DOHH2 (cell line): ENCODE results near the gene RAB43.
"Not testable (repeated sequence)": the region's sequence is repeated elsewhere in the genome, so short reads cannot be mapped to it uniquely, and the experiment has no call there.

ENCODE experiments used
- H3F3A ChIP-seq: fragments of 200-600 bp; sonication (generic), shearing (Covaris generic); 2 replicates; pipeline ENCODE4 v1.6.0; 2016; ENCODE audit warnings: antibody characterized with exemption, mild to moderate bottlenecking; ENCODE audit not compliant: control insufficient read depth, insufficient read depth
- H3K27ac ChIP-seq: fragments of 200-600 bp; sonication (generic); 2 replicates; pipeline ENCODE4 v1.5.1; 2014; ENCODE audit warnings: low read depth, mild to moderate bottlenecking, low read length, moderate library complexity
- H3K27me3 ChIP-seq: fragments of 200-600 bp; sonication (generic); 2 replicates; pipeline ENCODE4 v1.6.1; 2014; ENCODE audit warnings: mild to moderate bottlenecking, low read length, mixed read lengths; ENCODE audit not compliant: control insufficient read depth
- H3K36me3 ChIP-seq: fragments of 200-600 bp; sonication (generic); 2 replicates; pipeline ENCODE4 v1.6.1; 2014; ENCODE audit warnings: mild to moderate bottlenecking, low read length, moderate library complexity, mixed read lengths; ENCODE audit not compliant: control insufficient read depth
- H3K4me1 ChIP-seq: fragments of 200-600 bp; sonication (generic); 2 replicates; pipeline ENCODE4 v1.6.1; 2014; ENCODE audit warnings: mild to moderate bottlenecking, low read length, mixed read lengths; ENCODE audit not compliant: control insufficient read depth
- H3K4me2 ChIP-seq: fragments of 200-600 bp; sonication (generic); 2 replicates; pipeline ENCODE4 v1.6.0; 2014; ENCODE audit warnings: mild to moderate bottlenecking, low read length, moderate library complexity
- H3K4me3 ChIP-seq: fragments of 200-600 bp; sonication (generic); 2 replicates; pipeline ENCODE4 v1.5.1; 2014; ENCODE audit warnings: mild to moderate bottlenecking, low read length, mixed read lengths
- H3K79me2 ChIP-seq: fragments of 200-600 bp; sonication (generic); 2 replicates; pipeline ENCODE4 v1.6.1; 2014; ENCODE audit warnings: mild to moderate bottlenecking, low read length, mixed read lengths; ENCODE audit not compliant: control insufficient read depth
- H3K9me2 ChIP-seq: fragments of 200-600 bp; sonication (generic); replicated peaks from 2 replicates; pipeline ENCODE4 v1.6.1; 2014; ENCODE audit warnings: mild to moderate bottlenecking, low read length, mixed read lengths; ENCODE audit not compliant: control insufficient read depth
- H3K9me3 ChIP-seq: fragments of 200-600 bp; sonication (generic); 2 replicates; pipeline ENCODE4 v1.6.1; 2014; ENCODE audit warnings: antibody characterized with exemption, low read length, mixed read lengths; ENCODE audit not compliant: control insufficient read depth, insufficient read depth
- H4K20me1 ChIP-seq: fragments of 200-600 bp; sonication (generic); 2 replicates; pipeline ENCODE4 v1.6.0; 2014; ENCODE audit warnings: low read depth, mild to moderate bottlenecking, antibody characterized with exemption, low read length, moderate library complexity; ENCODE audit not compliant: control insufficient read depth, insufficient read depth
- CTCF ChIP-seq: fragments of 200-600 bp; sonication (generic); IDR thresholded peaks from one replicate; pipeline ENCODE4 v1.5.1; 2014; ENCODE audit warnings: antibody characterized with exemption, mild to moderate bottlenecking, low read depth, low read length; ENCODE audit not compliant: poor library complexity, severe bottlenecking
- EZH2phosphoT487 ChIP-seq: fragments of 200-600 bp; sonication (generic); IDR thresholded peaks from 2 replicates; pipeline ENCODE4 v1.6.1; 2017; ENCODE audit warnings: borderline replicate concordance, mild to moderate bottlenecking, antibody characterized with exemption, low read length, moderate library complexity, mixed read lengths

RAB43 gene

DNA sequence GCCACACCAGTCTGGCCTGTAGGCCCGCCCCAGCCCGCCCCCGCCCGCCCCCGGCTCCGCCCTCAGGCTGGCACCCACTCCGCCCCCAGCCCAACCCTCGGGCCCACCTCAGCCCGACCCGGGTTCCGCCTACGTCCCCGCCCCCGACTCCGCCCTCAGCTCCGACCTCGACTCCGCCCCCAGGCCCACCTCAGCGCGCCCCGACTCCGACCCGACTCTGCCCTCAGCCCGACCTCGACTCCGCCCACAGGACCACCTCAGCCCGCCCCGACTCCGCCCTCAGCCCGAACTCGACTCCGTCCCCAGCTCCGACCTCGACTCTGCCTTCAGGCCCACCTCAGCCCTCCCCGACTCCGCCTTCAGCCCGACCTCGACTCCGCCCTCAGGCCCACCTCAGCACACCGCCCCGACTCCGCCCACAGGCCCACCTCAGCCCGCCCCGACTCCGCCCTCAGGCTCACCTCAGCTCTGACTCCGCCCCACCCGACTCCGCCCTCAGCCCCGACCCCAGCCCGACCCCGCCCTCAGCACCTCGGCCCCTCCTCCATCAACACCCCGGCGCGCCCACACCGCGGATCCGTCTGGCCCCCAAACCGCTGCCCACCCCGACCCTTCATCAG, at the start of gene RAB43:
Gene RAB43 (minus strand): TSS at position 13 of the 620 bp plus-strand sequence. CDS start 315 bp downstream, outside the sequence.
- H3K9me3 ChIP-seq, result no peaks in the 10 kb centered on the region
- TF ChIP-seq CTCF, result no peak
- H3F3A ChIP-seq, result peaks cover 17% of the 10 kb centered on the region
- H3K36me3 ChIP-seq, result no peaks in the 10 kb centered on the region
- H3K79me2 ChIP-seq, result peaks cover 5% of the 10 kb centered on the region; the same call in 1 of the 2 replicates
- peaks cover 5% of the 10 kb centered on the region; the same call in 1 of the 2 replicates for H4K20me1 ChIP-seq
- H3K27me3 ChIP-seq, result no peaks in the 10 kb centered on the region
- H3K9me2 ChIP-seq, result no peaks in the 10 kb centered on the region
- peak within 1 kb of the TSS; percentile 59 for H3K27ac ChIP-seq
- peak within 1 kb of the TSS; percentile 97 for H3K4me2 ChIP-seq
- H3K4me1 ChIP-seq, result peaks cover 33% of the 10 kb centered on the region
- peak within 1 kb of the TSS; percentile 87 for H3K4me3 ChIP-seq

GRCh38 chr3:129166579-129167332, 45.2 kb upstream of the RAB43 start:
- peaks cover 57% of the 10 kb centered on the region for H3K36me3 ChIP-seq
- no peak for TF ChIP-seq CTCF
- no peak for TF ChIP-seq EZH2phosphoT487
- H3K9me3 ChIP-seq, result no peaks in the 10 kb centered on the region
- no peak overlapping the region for H3K27ac ChIP-seq
- peaks cover 8% of the 10 kb centered on the region for H4K20me1 ChIP-seq
- peaks cover 26% of the 10 kb centered on the region for H3K79me2 ChIP-seq
- peaks cover 71% of the 10 kb centered on the region for H3F3A ChIP-seq
- no peaks in the 10 kb centered on the region for H3K27me3 ChIP-seq
- H3K4me3 ChIP-seq, result no peak overlapping the region
- H3K4me1 ChIP-seq, result peaks cover 14% of the 10 kb centered on the region
- no peaks in the 10 kb centered on the region for H3K9me2 ChIP-seq
- H3K4me2 ChIP-seq, result no peak overlapping the region

GRCh38 chr3:129165594-129165993, 44.0 kb upstream of the RAB43 start:
- H4K20me1 ChIP-seq, H3K9me2 ChIP-seq, H3K4me2 ChIP-seq, H3K9me3 ChIP-seq, H3K4me3 ChIP-seq, H3K27me3 ChIP-seq, H3K27ac ChIP-seq: not testable (repeated sequence)
- peaks cover 62% of the 10 kb centered on the region for H3F3A ChIP-seq
- peaks cover 14% of the 10 kb centered on the region for H3K4me1 ChIP-seq
- peaks cover 45% of the 10 kb centered on the region for H3K36me3 ChIP-seq
- H3K79me2 ChIP-seq, result peaks cover 15% of the 10 kb centered on the region

GRCh38 chr3:129164500-129164899, 42.9 kb upstream of the RAB43 start:
- no peak overlapping the region for H3K27ac ChIP-seq
- no peaks in the 10 kb centered on the region for H3K9me2 ChIP-seq
- H3F3A ChIP-seq, result peaks cover 53% of the 10 kb centered on the region
- peaks cover 15% of the 10 kb centered on the region for H3K79me2 ChIP-seq
- peaks cover 36% of the 10 kb centered on the region for H3K36me3 ChIP-seq
- no peak overlapping the region for H3K4me2 ChIP-seq
- no peaks in the 10 kb centered on the region for H3K9me3 ChIP-seq
- no peaks in the 10 kb centered on the region for H3K27me3 ChIP-seq
- TF ChIP-seq CTCF (no peak), EZH2phosphoT487 (no peak)
- no peaks in the 10 kb centered on the region for H4K20me1 ChIP-seq
- peaks cover 21% of the 10 kb centered on the region for H3K4me1 ChIP-seq
- no peak overlapping the region for H3K4me3 ChIP-seq
